Parathyroid adenoma (tissue), 2 donors: ENCODE measurements around the gene TEKT1.
"Not testable (repeated sequence)": the region's sequence is repeated elsewhere in the genome, so short reads cannot be mapped to it uniquely, and the experiment has no call there.

Source experiments
- H2AFZ ChIP-seq: fragments of 300-600 bp; sonication (generic); one replicate; pipeline ENCODE4 v1.7.0; 2017; ENCODE audit warnings: antibody characterized with exemption, mild to moderate bottlenecking
- H3K27ac ChIP-seq: fragments of 300-600 bp; sonication (generic); one replicate; pipeline ENCODE4 v1.7.0; 2017
- H3K27me3 ChIP-seq: fragments of 300-600 bp; sonication (generic); one replicate; pipeline ENCODE4 v1.7.0; 2017; ENCODE audit warnings: low read length; ENCODE audit not compliant: control insufficient read depth, insufficient read depth
- H3K36me3 ChIP-seq: fragments of 300-600 bp; sonication (generic); one replicate; pipeline ENCODE4 v1.7.0; 2017; ENCODE audit warnings: low read length; ENCODE audit not compliant: control insufficient read depth, insufficient read depth
- H3K4me1 ChIP-seq: fragments of 300-600 bp; sonication (generic); one replicate; pipeline ENCODE4 v1.7.0; 2017; ENCODE audit warnings: control low read depth
- H3K4me2 ChIP-seq: fragments of 300-600 bp; sonication (generic); one replicate; pipeline ENCODE4 v1.7.0; 2017; ENCODE audit warnings: low read length
- H3K4me3 ChIP-seq: fragments of 300-600 bp; sonication (generic); one replicate; pipeline ENCODE4 v1.7.0; 2017; ENCODE audit warnings: low read depth, low read length
- H3K79me2 ChIP-seq: fragments of 300-600 bp; sonication (generic); one replicate; pipeline ENCODE4 v1.7.0; 2017; ENCODE audit warnings: control low read depth
- H3K9ac ChIP-seq: fragments of 300-600 bp; sonication (generic); one replicate; pipeline ENCODE4 v1.7.0; 2017; ENCODE audit warnings: mild to moderate bottlenecking
- H3K9me3 ChIP-seq: fragments of 300-600 bp; sonication (generic); one replicate; pipeline ENCODE4 v1.7.0; 2017; ENCODE audit warnings: low read length; ENCODE audit not compliant: control insufficient read depth
- CTCF ChIP-seq: fragments of 300-600 bp; sonication (generic); IDR thresholded peaks from one replicate; pipeline ENCODE4 v1.7.0; 2017; ENCODE audit warnings: antibody characterized with exemption, mild to moderate bottlenecking
- donor health status: primary hyperparathyroidism.

TEKT1 gene

DNA sequence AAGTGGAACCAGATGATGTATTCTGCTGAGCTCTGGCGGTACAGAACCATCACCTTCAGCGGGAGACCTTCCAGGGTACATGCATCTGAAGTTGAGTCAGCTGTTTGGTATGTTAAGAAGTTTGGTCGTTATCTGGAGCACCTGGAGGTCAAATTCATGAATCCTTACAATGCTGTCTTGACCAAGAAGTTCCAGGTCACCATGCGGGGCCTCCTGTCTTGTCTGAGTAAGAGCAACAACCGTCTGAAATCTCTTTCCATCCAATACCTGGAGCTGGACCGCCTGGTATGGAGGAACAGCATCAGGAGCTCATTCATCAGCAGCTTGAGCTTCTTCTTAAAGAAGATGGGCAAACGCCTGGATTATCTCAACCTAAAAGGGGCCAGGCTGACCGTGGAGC is 51.5 kb downstream of the TEKT1 start:
- H3K4me2 ChIP-seq = no peak overlapping the region
- H3K27ac ChIP-seq = no peak overlapping the region
- no peaks in the 10 kb centered on the region for H3K79me2 ChIP-seq
- no peak overlapping the region for H3K4me3 ChIP-seq
- H3K36me3 ChIP-seq = no peaks in the 10 kb centered on the region
- H3K9ac ChIP-seq = no peak overlapping the region
- no peaks in the 10 kb centered on the region for H3K27me3 ChIP-seq
- H3K9me3 ChIP-seq = no peaks in the 10 kb centered on the region
- H3K4me1 ChIP-seq = no peaks in the 10 kb centered on the region
- TF ChIP-seq CTCF = no peak
- H2AFZ ChIP-seq = no peak overlapping the region

- Histone ChIP-seq H3K4me1 (no peaks in the 10 kb centered on the region), H2AFZ (no peak overlapping the region), H3K27me3 (no peaks in the 10 kb centered on the region), H3K36me3 (no peaks in the 10 kb centered on the region), H3K79me2 (no peaks in the 10 kb centered on the region), H3K4me3 (no peak overlapping the region), H3K4me2 (no peak overlapping the region), H3K9ac (no peak overlapping the region), H3K9me3 (no peaks in the 10 kb centered on the region), H3K27ac (no peak overlapping the region)
- no peak for TF ChIP-seq CTCF
Measured at GRCh38 chr17:6779411-6779810, 52.1 kb downstream of the TEKT1 start.

DNA sequence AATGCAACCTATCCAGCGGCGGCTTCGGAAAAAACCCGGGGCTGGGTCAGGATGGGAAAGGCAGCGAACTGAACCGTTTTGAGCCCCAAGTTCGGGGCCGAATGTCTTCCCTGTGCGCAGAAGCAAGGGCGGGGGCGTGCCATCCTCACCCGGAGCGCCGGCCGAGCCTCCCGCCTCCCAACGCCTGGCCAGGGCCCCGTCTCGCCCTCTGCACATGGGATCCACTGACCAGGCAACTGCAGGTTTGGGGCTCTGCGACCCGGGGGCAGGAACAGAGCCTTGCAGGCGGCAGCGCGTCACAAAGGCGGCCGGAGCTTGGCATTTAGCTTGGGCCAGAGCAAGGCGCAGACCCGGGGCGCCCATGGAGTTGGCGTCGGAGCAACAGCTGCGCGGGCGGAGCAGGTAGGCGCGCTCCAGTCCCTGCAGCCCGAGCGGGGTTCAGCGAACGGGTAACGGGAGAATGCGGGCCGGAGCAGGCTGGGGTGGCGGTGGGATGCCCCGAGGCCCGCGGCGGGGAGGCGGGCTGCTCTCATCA is 55.6 kb downstream of the TEKT1 start, which contains the start of gene FBXO39:
FBXO39 (plus strand) TSS at position 345 of the 535 bp plus-strand sequence. CDS start 3,654 bp downstream, outside the sequence.
- no peak within 1 kb of the TSS for H2AFZ ChIP-seq
- H3K4me3 ChIP-seq = no peak within 1 kb of the TSS
- no peak within 1 kb of the TSS for H3K27ac ChIP-seq
- peak within 1 kb of the TSS; percentile 37 for H3K4me2 ChIP-seq
- no peaks in the 10 kb centered on the region for H3K79me2 ChIP-seq
- no peaks in the 10 kb centered on the region for H3K9me3 ChIP-seq
- no peaks in the 10 kb centered on the region for H3K36me3 ChIP-seq
- H3K27me3 ChIP-seq = no peaks in the 10 kb centered on the region
- TF ChIP-seq CTCF = no peak
- no peaks in the 10 kb centered on the region for H3K4me1 ChIP-seq
- no peak within 1 kb of the TSS for H3K9ac ChIP-seq

DNA sequence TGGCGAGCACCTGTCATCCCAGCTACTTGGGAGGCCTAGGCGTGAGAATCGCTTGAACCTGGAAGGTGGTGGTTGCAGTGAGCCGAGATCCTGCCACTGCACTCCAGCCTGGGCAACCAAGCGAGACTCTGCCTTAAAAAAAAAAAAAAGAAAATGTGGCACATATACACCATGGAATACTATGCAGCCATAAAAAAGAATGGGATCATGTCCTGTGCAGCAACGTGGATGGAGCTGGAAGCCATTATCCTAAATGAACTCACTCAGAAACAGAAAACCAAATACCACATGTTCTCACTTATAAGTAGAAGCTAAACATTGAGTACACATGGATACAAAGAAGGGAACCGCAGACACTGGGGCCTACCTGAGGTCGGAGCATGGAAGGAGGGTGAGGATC is 56.6 kb downstream of the TEKT1 start:
- H2AFZ ChIP-seq, H3K4me2 ChIP-seq, H3K9me3 ChIP-seq, H3K79me2 ChIP-seq, H3K4me1 ChIP-seq, H3K27ac ChIP-seq, H3K36me3 ChIP-seq, H3K9ac ChIP-seq, H3K4me3 ChIP-seq, H3K27me3 ChIP-seq: not testable (repeated sequence)

GRCh38 chr17:6772016-6772415 is 59.5 kb downstream of the TEKT1 start:
- no peaks in the 10 kb centered on the region for H3K36me3 ChIP-seq
- H3K79me2 ChIP-seq = no peaks in the 10 kb centered on the region
- no peaks in the 10 kb centered on the region for H3K9me3 ChIP-seq
- H3K4me3 ChIP-seq = no peak overlapping the region
- no peaks in the 10 kb centered on the region for H3K4me1 ChIP-seq
- no peak overlapping the region for H2AFZ ChIP-seq
- H3K27me3 ChIP-seq = no peaks in the 10 kb centered on the region
- no peak overlapping the region for H3K4me2 ChIP-seq
- no peak overlapping the region for H3K9ac ChIP-seq
- no peak overlapping the region for H3K27ac ChIP-seq
- no peak for TF ChIP-seq CTCF
